ENCODE data around the gene RSRC1.
"Not testable (repeated sequence)": the region's sequence is repeated elsewhere in the genome, so short reads cannot be mapped to it uniquely, and the experiment has no call there.

Gene RSRC1

GRCh38 chr3:158509891-158510290 is 400.0 kb downstream of the RSRC1 start:
- in situ Hi-C loops (cut with MboI; ENCODE audit: low sequenced_read_pairs), result no loop called here

- in situ Hi-C loops (cut with MboI; ENCODE audit: low sequenced_read_pairs), result not testable (repeated sequence)
Observed at GRCh38 chr3:158516729-158517128, 406.8 kb downstream of the RSRC1 start.

- in situ Hi-C loops (cut with MboI; ENCODE audit: low sequenced_read_pairs), result no loop called here
Observed at GRCh38 chr3:158519776-158520175, 409.9 kb downstream of the RSRC1 start.

GRCh38 chr3:158520433-158520832 is 410.5 kb downstream of the RSRC1 start:
- in situ Hi-C loops (cut with MboI; ENCODE audit: low sequenced_read_pairs), result no loop called here

- in situ Hi-C loops (cut with MboI; ENCODE audit: low sequenced_read_pairs), result no loop called here
Observed at GRCh38 chr3:158522221-158523136, 412.6 kb downstream of the RSRC1 start.

- in situ Hi-C loops (cut with MboI; ENCODE audit: low sequenced_read_pairs), result loop anchor here (25.0 kb wide), 1 partner anchor 259 kb away; no protein-coding TSS in a partner anchor
Observed at GRCh38 chr3:158528076-158528674, 418.3 kb downstream of the RSRC1 start.

GRCh38 chr3:158531334-158531733 is 421.4 kb downstream of the RSRC1 start:
- in situ Hi-C loops (cut with MboI; ENCODE audit: low sequenced_read_pairs), result loop anchor here (25.0 kb wide), 1 partner anchor 256 kb away; no protein-coding TSS in a partner anchor

GRCh38 chr3:158532099-158532734 is 422.3 kb downstream of the RSRC1 start:
- in situ Hi-C loops (cut with MboI; ENCODE audit: low sequenced_read_pairs), result loop anchor here (25.0 kb wide), 1 partner anchor 255 kb away; no protein-coding TSS in a partner anchor

GRCh38 chr3:158535918-158536317 is 426.0 kb downstream of the RSRC1 start:
- in situ Hi-C loops (cut with MboI; ENCODE audit: low sequenced_read_pairs), result loop anchor here (25.0 kb wide), 1 partner anchor 251 kb away; no protein-coding TSS in a partner anchor

GRCh38 chr3:158539414-158540014 is 429.6 kb downstream of the RSRC1 start:
- in situ Hi-C loops (cut with MboI; ENCODE audit: low sequenced_read_pairs), result loop anchor here (25.0 kb wide), 1 partner anchor 248 kb away; no protein-coding TSS in a partner anchor

- in situ Hi-C loops (cut with MboI; ENCODE audit: low sequenced_read_pairs), result loop anchor here (25.0 kb wide), 1 partner anchor 247 kb away; no protein-coding TSS in a partner anchor
Observed at GRCh38 chr3:158540066-158540465, 430.2 kb downstream of the RSRC1 start.

GRCh38 chr3:158548691-158549090 is 438.8 kb downstream of the RSRC1 start:
- in situ Hi-C loops (cut with MboI; ENCODE audit: low sequenced_read_pairs), result loop anchor here (25.0 kb wide), 1 partner anchor 239 kb away; no protein-coding TSS in a partner anchor

GRCh38 chr3:158549938-158550337 is 440.0 kb downstream of the RSRC1 start:
- in situ Hi-C loops (cut with MboI; ENCODE audit: low sequenced_read_pairs), result loop anchor here (25.0 kb wide), 1 partner anchor 237 kb away; no protein-coding TSS in a partner anchor

- in situ Hi-C loops (cut with MboI; ENCODE audit: low sequenced_read_pairs), result no loop called here
Observed at GRCh38 chr3:158552124-158552523, 442.2 kb downstream of the RSRC1 start.

GRCh38 chr3:158559504-158559903 is 449.6 kb downstream of the RSRC1 start:
- in situ Hi-C loops (cut with MboI; ENCODE audit: low sequenced_read_pairs), result no loop called here

GRCh38 chr3:158560979-158561378 is 451.1 kb downstream of the RSRC1 start:
- in situ Hi-C loops (cut with MboI; ENCODE audit: low sequenced_read_pairs), result no loop called here

- in situ Hi-C loops (cut with MboI; ENCODE audit: low sequenced_read_pairs), result no loop called here
Observed at GRCh38 chr3:158562674-158563073, 452.8 kb downstream of the RSRC1 start.

GRCh38 chr3:158563076-158563475 is 453.2 kb downstream of the RSRC1 start:
- in situ Hi-C loops (cut with MboI; ENCODE audit: low sequenced_read_pairs), result no loop called here

GRCh38 chr3:158565076-158565475 is 455.2 kb downstream of the RSRC1 start:
- in situ Hi-C loops (cut with MboI; ENCODE audit: low sequenced_read_pairs), result no loop called here

GRCh38 chr3:158568784-158569183 is 458.9 kb downstream of the RSRC1 start:
- in situ Hi-C loops (cut with MboI; ENCODE audit: low sequenced_read_pairs), result no loop called here

- in situ Hi-C loops (cut with MboI; ENCODE audit: low sequenced_read_pairs), result no loop called here
Observed at GRCh38 chr3:158569794-158570193, 459.9 kb downstream of the RSRC1 start.

All from HL-60/S4 (cell line).